Measurements from ENCODE around the gene EPHB1. TPM values are rescaled to one million over a fixed set of nuclear protein-coding genes. Genes with fewer than 3 reads are reported as not detected.

EPHB1 gene
- total RNA-seq, 4 donors from 2014 or later, result 0.08 to 1.1 (median 0.72) TPM

- Histone ChIP-seq H3K36me3 (no peaks in the 10 kb centered on the region), H3K4me1 (no peaks in the 10 kb centered on the region), H3K9me3 (no peaks in the 10 kb centered on the region), H3K27me3 (no peaks in the 10 kb centered on the region), H3K4me3 (no peak overlapping the region), H3K27ac (no peak overlapping the region)
- DNase-seq, result no peak
- 14 to 65% methylated on average over 1 of the region's 1 CpG for WGBS, 2 donors
- intact Hi-C loops (cut with DNase I), result no loop called here
- TF ChIP-seq POLR2A (IDR thresholded peaks at IDR 0.05), result no peak
These were observed 123.4 kb downstream of the EPHB1 start for GRCh38 chr3:134918441-134918840.

GRCh38 chr3:134922101-134922500 is 127.0 kb downstream of the EPHB1 start:
- no peak for TF ChIP-seq CTCF (IDR thresholded peaks at IDR 0.05)
- no peak for TF ChIP-seq POLR2A (IDR thresholded peaks at IDR 0.05)
- WGBS, 2 donors, result 69 to 71% methylated on average over 1 to 3 of the region's 3 CpGs

GRCh38 chr3:134922866-134923265 is 127.8 kb downstream of the EPHB1 start:
- intact Hi-C loops (cut with DNase I), result no loop called here
- DNase-seq, result no peak
- Histone ChIP-seq H3K9me3 (no peaks in the 10 kb centered on the region), H3K4me1 (no peaks in the 10 kb centered on the region), H3K4me3 (no peak overlapping the region), H3K27me3 (no peaks in the 10 kb centered on the region), H3K36me3 (no peaks in the 10 kb centered on the region), H3K27ac (no peak overlapping the region)
- no peak for TF ChIP-seq CTCF (IDR thresholded peaks at IDR 0.05)
- no peak for TF ChIP-seq POLR2A (IDR thresholded peaks at IDR 0.05)
- 75 to 80% methylated on average over 4 to 6 of the region's 6 CpGs for WGBS, 2 donors

More at GRCh38 chr3:134922101-134922500, 127.0 kb downstream of the EPHB1 start:
- Histone ChIP-seq H3K36me3 (no peaks in the 10 kb centered on the region), H3K27ac (no peak overlapping the region), H3K9me3 (no peaks in the 10 kb centered on the region), H3K4me1 (no peaks in the 10 kb centered on the region), H3K27me3 (no peaks in the 10 kb centered on the region), H3K4me3 (no peak overlapping the region)
- no peak for DNase-seq
- intact Hi-C loops (cut with DNase I), result no loop called here

GRCh38 chr3:134923286-134923685 is 128.2 kb downstream of the EPHB1 start:
- intact Hi-C loops (cut with DNase I), result no loop called here
- H3K27ac ChIP-seq, result no peak overlapping the region
- no peaks in the 10 kb centered on the region for H3K4me1 ChIP-seq
- no peak overlapping the region for H3K4me3 ChIP-seq
- TF ChIP-seq POLR2A (IDR thresholded peaks at IDR 0.05), result no peak
- no peak for TF ChIP-seq CTCF (IDR thresholded peaks at IDR 0.05)
- WGBS, 2 donors, result 22 to 50% methylated on average over 1 of the region's 1 CpG
- H3K27me3 ChIP-seq, result no peaks in the 10 kb centered on the region
- DNase-seq, result no peak
- H3K9me3 ChIP-seq, result no peaks in the 10 kb centered on the region
- H3K36me3 ChIP-seq, result no peaks in the 10 kb centered on the region

- 43 to 83% methylated on average over 1 of the region's 1 CpG for WGBS, 2 donors
- no peak overlapping the region for H3K27ac ChIP-seq
- TF ChIP-seq POLR2A (IDR thresholded peaks at IDR 0.05) (no peak), CTCF (IDR thresholded peaks at IDR 0.05) (no peak)
- intact Hi-C loops (cut with DNase I), result no loop called here
- no peaks in the 10 kb centered on the region for H3K36me3 ChIP-seq
- H3K4me3 ChIP-seq, result no peak overlapping the region
- no peaks in the 10 kb centered on the region for H3K27me3 ChIP-seq
- DNase-seq, result no peak
- H3K4me1 ChIP-seq, result no peaks in the 10 kb centered on the region
- no peaks in the 10 kb centered on the region for H3K9me3 ChIP-seq
These were observed 132.5 kb downstream of the EPHB1 start for GRCh38 chr3:134927599-134927998.

- TF ChIP-seq POLR2A (IDR thresholded peaks at IDR 0.05) (no peak), CTCF (IDR thresholded peaks at IDR 0.05) (no peak)
- WGBS, 2 donors, result 63 to 79% methylated on average over 6 of the region's 6 CpGs
These were observed 133.3 kb downstream of the EPHB1 start for GRCh38 chr3:134928392-134928791.

More at GRCh38 chr3:134928392-134928791, 133.3 kb downstream of the EPHB1 start:
- H3K27ac ChIP-seq, result no peak overlapping the region
- no peaks in the 10 kb centered on the region for H3K4me1 ChIP-seq
- no peaks in the 10 kb centered on the region for H3K27me3 ChIP-seq
- H3K36me3 ChIP-seq, result no peaks in the 10 kb centered on the region
- DNase-seq, result no peak
- H3K4me3 ChIP-seq, result no peak overlapping the region
- intact Hi-C loops (cut with DNase I), result no loop called here
- H3K9me3 ChIP-seq, result no peaks in the 10 kb centered on the region

Measured in esophagus squamous epithelium (tissue), 5 donors.